GM03348 (cell line): Measurements from ENCODE around the gene WFDC12.
"Not testable (repeated sequence)": the region's sequence is repeated elsewhere in the genome, so short reads cannot be mapped to it uniquely, and the experiment has no call there.

Source experiments
- DNase-seq: peaks from one replicate; pipeline ENCODE4 v3.0.0; 2012; ENCODE audit warnings: low spot score

WFDC12 gene

GRCh38 chr20:45124365-45124764, at the start of gene WFDC12:
Gene WFDC12 (minus strand): TSS chr20:45124465. CDS start chr20:45124447, 18 bp downstream.
- DNase-seq, result no peak

- no peak for DNase-seq
Measured at GRCh38 chr20:45173522-45173921, 49.3 kb upstream of the WFDC12 start.

- no peak for DNase-seq
Measured at GRCh38 chr20:45164906-45165305, 40.6 kb upstream of the WFDC12 start.

- DNase-seq, result no peak
Measured at GRCh38 chr20:45163083-45163803, 39.0 kb upstream of the WFDC12 start.

- DNase-seq, result peak; percentile 46
Measured at GRCh38 chr20:45157962-45158361, 33.7 kb upstream of the WFDC12 start.

GRCh38 chr20:45156713-45157112, 32.4 kb upstream of the WFDC12 start:
- no peak for DNase-seq

- not testable (repeated sequence) for DNase-seq
Measured at GRCh38 chr20:45154794-45155193, 30.5 kb upstream of the WFDC12 start.

- DNase-seq, result no peak
Measured at GRCh38 chr20:45154183-45154582, 29.9 kb upstream of the WFDC12 start.

- no peak for DNase-seq
Measured at GRCh38 chr20:45153752-45154151, 29.5 kb upstream of the WFDC12 start.

- DNase-seq, result no peak
Measured at GRCh38 chr20:45153147-45153546, 28.9 kb upstream of the WFDC12 start.

GRCh38 chr20:45152405-45152804, 28.1 kb upstream of the WFDC12 start:
- DNase-seq, result no peak

- DNase-seq, result no peak
Measured at GRCh38 chr20:45149062-45149461, 24.8 kb upstream of the WFDC12 start.

- DNase-seq, result no peak
Measured at GRCh38 chr20:45140836-45141235, 16.6 kb upstream of the WFDC12 start.

- not testable (repeated sequence) for DNase-seq
Measured at GRCh38 chr20:45139733-45140375, 15.6 kb upstream of the WFDC12 start.

GRCh38 chr20:45138561-45139300, 14.5 kb upstream of the WFDC12 start:
- DNase-seq, result peak; percentile 30

- no peak for DNase-seq
Measured at GRCh38 chr20:45136911-45137310, 12.6 kb upstream of the WFDC12 start.

- no peak for DNase-seq
Measured at GRCh38 chr20:45128099-45128498, 3.8 kb upstream of the WFDC12 start.

GRCh38 chr20:45121388-45121787, 2.9 kb downstream of the WFDC12 start:
- no peak for DNase-seq

GRCh38 chr20:45119556-45120266, 4.6 kb downstream of the WFDC12 start:
- no peak for DNase-seq

GRCh38 chr20:45118028-45118427, 6.2 kb downstream of the WFDC12 start:
- no peak for DNase-seq

- DNase-seq, result no peak
Measured at GRCh38 chr20:45117581-45117980, 6.7 kb downstream of the WFDC12 start.

- DNase-seq, result no peak
Measured at GRCh38 chr20:45115829-45116228, 8.4 kb downstream of the WFDC12 start.
